ENCODE measurements around the gene KRTAP10-5. TPM values are rescaled to one million over a fixed set of nuclear protein-coding genes. Genes with fewer than 3 reads are reported as not detected.
A peak's percentile ranks its signal among the peaks of the same experiment; 100 is the strongest.

Gene KRTAP10-5
- total and polyA plus RNA-seq, 12 donors = not detected

GRCh38 chr21:44549525-44550211, 30.7 kb downstream of the KRTAP10-5 start:
- Histone ChIP-seq H3K4me3 (no peak overlapping the region), H3K27ac (no peak overlapping the region), H3K27me3 (peaks cover 0 to 66% (median 40%) of the 10 kb centered on the region in 7 donors), H3K36me3 (no peaks in the 10 kb centered on the region), H3K9me3 (peaks cover 0 to 33% (median 8%) of the 10 kb centered on the region in 11 donors), H3K4me1 (no peaks in the 10 kb centered on the region)
- peak in 2 of 8 donors; percentile 42 to 53 for ATAC-seq
- 73 to 78% methylated on average over 25 of the region's 25 CpGs for WGBS, 2 donors
- no peak for TF ChIP-seq CTCF (IDR thresholded peaks at IDR 0.05)
- intact Hi-C loops (cut with DNase I) = loop anchor here in 1 of 10 donors (10.0 kb wide), 1 partner anchor 55 kb away; no protein-coding TSS in a partner anchor
- DNase-seq = no peak

GRCh38 chr21:44548922-44549321, 31.5 kb downstream of the KRTAP10-5 start:
- 33 to 36% methylated on average over 14 of the region's 14 CpGs for WGBS, 2 donors
- Histone ChIP-seq H3K36me3 (no peaks in the 10 kb centered on the region), H3K27ac (no peak overlapping the region), H3K27me3 (peaks cover 0 to 59% (median 33%) of the 10 kb centered on the region in 7 donors), H3K9me3 (peaks cover 0 to 34% (median 8%) of the 10 kb centered on the region in 11 donors), H3K4me3 (no peak overlapping the region), H3K4me1 (no peaks in the 10 kb centered on the region)
- DNase-seq = no peak
- ATAC-seq = no peak
- no peak for TF ChIP-seq CTCF (IDR thresholded peaks at IDR 0.05)
- intact Hi-C loops (cut with DNase I) = no loop called here

- Histone ChIP-seq H3K4me1 (no peaks in the 10 kb centered on the region), H3K36me3 (no peaks in the 10 kb centered on the region), H3K9me3 (peaks cover 0 to 38% (median 8%) of the 10 kb centered on the region in 11 donors), H3K27ac (no peak overlapping the region), H3K4me3 (no peak overlapping the region), H3K27me3 (peaks cover 0 to 54% (median 27%) of the 10 kb centered on the region in 7 donors)
- intact Hi-C loops (cut with DNase I) = no loop called here
- ATAC-seq (no peak), DNase-seq (no peak)
- no peak for TF ChIP-seq CTCF (IDR thresholded peaks at IDR 0.05)
- WGBS, 2 donors = 66% methylated on average over 13 of the region's 13 CpGs
These were observed 32.0 kb downstream of the KRTAP10-5 start for GRCh38 chr21:44548381-44548780.

GRCh38 chr21:44547656-44548331, 32.6 kb downstream of the KRTAP10-5 start:
- H3K36me3 ChIP-seq = no peaks in the 10 kb centered on the region
- WGBS, 2 donors = 56 to 60% methylated on average over 5 of the region's 5 CpGs
- H3K27ac ChIP-seq = peak overlapping the region in 1 of 10 donors; percentile 45
- H3K27me3 ChIP-seq = peaks cover 0 to 49% (median 22%) of the 10 kb centered on the region in 7 donors
- TF ChIP-seq CTCF (IDR thresholded peaks at IDR 0.05) = no peak
- H3K4me3 ChIP-seq = no peak overlapping the region
- no peak for ATAC-seq
- H3K9me3 ChIP-seq = peaks cover 0 to 44% (median 8%) of the 10 kb centered on the region in 11 donors
- DNase-seq = no peak
- intact Hi-C loops (cut with DNase I) = no loop called here
- no peaks in the 10 kb centered on the region for H3K4me1 ChIP-seq

All from heart right ventricle (tissue), 16 donors.